ENCODE data around the gene ASCL5. TPM values are rescaled to one million over a fixed set of nuclear protein-coding genes. Genes with fewer than 3 reads are reported as not detected.

ASCL5 gene
- total RNA-seq, 2 donors from 2014 or later, result 1.2 to 1.8 TPM

- 83 to 88% methylated on average over 2 to 3 of the region's 3 CpGs for WGBS, 2 experiments (ENCODE audit: insufficient coverage in 1 of 2, insufficient read length in 1 of 2)
- Histone ChIP-seq H3K9ac (ENCODE audit: extremely low read depth, low read length, poor library complexity, severe bottlenecking) (no peak overlapping the region), H3K4me1 (ENCODE audit: control insufficient read depth, insufficient read depth, low read length) (no peaks in the 10 kb centered on the region), H3K36me3 (ENCODE audit: control insufficient read depth, insufficient read depth, low read length) (no peaks in the 10 kb centered on the region), H3K4me3 (ENCODE audit: low read length) (no peak overlapping the region), H3K27ac (ENCODE audit: low read depth, low read length) (no peak overlapping the region), H3K27me3 (ENCODE audit: control insufficient read depth, insufficient read depth, low read length, poor library complexity, severe bottlenecking) (peaks cover 6% of the 10 kb centered on the region), H3K9me3 (ENCODE audit: control insufficient read depth, low read length) (no peaks in the 10 kb centered on the region)
- Mint-ChIP-seq H3K36me3 (ENCODE audit: low read depth) (no peaks in the 10 kb centered on the region), H3K4me1 (peaks cover 5% of the 10 kb centered on the region), H3K27me3 (ENCODE audit: insufficient read depth) (peaks cover 2% of the 10 kb centered on the region), H3K4me3 (no peak overlapping the region), H3K27ac (no peak overlapping the region), H3K9me3 (no peaks in the 10 kb centered on the region)
- DNase-seq, result no peak
- TF ChIP-seq, protein P1, sequence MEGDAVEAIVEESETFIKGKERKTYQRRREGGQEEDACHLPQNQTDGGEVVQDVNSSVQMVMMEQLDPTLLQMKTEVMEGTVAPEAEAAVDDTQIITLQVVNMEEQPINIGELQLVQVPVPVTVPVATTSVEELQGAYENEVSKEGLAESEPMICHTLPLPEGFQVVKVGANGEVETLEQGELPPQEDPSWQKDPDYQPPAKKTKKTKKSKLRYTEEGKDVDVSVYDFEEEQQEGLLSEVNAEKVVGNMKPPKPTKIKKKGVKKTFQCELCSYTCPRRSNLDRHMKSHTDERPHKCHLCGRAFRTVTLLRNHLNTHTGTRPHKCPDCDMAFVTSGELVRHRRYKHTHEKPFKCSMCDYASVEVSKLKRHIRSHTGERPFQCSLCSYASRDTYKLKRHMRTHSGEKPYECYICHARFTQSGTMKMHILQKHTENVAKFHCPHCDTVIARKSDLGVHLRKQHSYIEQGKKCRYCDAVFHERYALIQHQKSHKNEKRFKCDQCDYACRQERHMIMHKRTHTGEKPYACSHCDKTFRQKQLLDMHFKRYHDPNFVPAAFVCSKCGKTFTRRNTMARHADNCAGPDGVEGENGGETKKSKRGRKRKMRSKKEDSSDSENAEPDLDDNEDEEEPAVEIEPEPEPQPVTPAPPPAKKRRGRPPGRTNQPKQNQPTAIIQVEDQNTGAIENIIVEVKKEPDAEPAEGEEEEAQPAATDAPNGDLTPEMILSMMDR (conservative IDR thresholded peaks at IDR 0.05), result no peak
Observed at GRCh38 chr1:201083741-201084140, 43.2 kb downstream of the ASCL5 start.

- H3K4me1 ChIP-seq (ENCODE audit: control insufficient read depth, insufficient read depth, low read length), result no peaks in the 10 kb centered on the region
- no peak overlapping the region for H3K4me3 Mint-ChIP-seq
- no peaks in the 10 kb centered on the region for H3K9me3 Mint-ChIP-seq
- no peak for DNase-seq
- TF ChIP-seq, protein P1 (conservative IDR thresholded peaks at IDR 0.05), result peak; percentile 12
- H3K4me1 Mint-ChIP-seq, result peaks cover 5% of the 10 kb centered on the region
- H3K36me3 ChIP-seq (ENCODE audit: control insufficient read depth, insufficient read depth, low read length), result no peaks in the 10 kb centered on the region
- H3K27ac Mint-ChIP-seq, result no peak overlapping the region
- peaks cover 6% of the 10 kb centered on the region for H3K27me3 ChIP-seq (ENCODE audit: control insufficient read depth, insufficient read depth, low read length, poor library complexity, severe bottlenecking)
- H3K36me3 Mint-ChIP-seq (ENCODE audit: low read depth), result no peaks in the 10 kb centered on the region
- no peak overlapping the region for H3K9ac ChIP-seq (ENCODE audit: extremely low read depth, low read length, poor library complexity, severe bottlenecking)
- H3K4me3 ChIP-seq (ENCODE audit: low read length), result no peak overlapping the region
- 83% methylated on average over 3 of the region's 3 CpGs; no CpG with 5 or more reads in 1 of the 2 experiments for WGBS, 2 experiments (ENCODE audit: insufficient coverage in 1 of 2, insufficient read length in 1 of 2)
- H3K27me3 Mint-ChIP-seq (ENCODE audit: insufficient read depth), result peaks cover 5% of the 10 kb centered on the region
- H3K27ac ChIP-seq (ENCODE audit: low read depth, low read length), result no peak overlapping the region
- H3K9me3 ChIP-seq (ENCODE audit: control insufficient read depth, low read length), result no peaks in the 10 kb centered on the region
Observed at GRCh38 chr1:201080135-201080534, 46.8 kb downstream of the ASCL5 start.

- no peaks in the 10 kb centered on the region for H3K36me3 Mint-ChIP-seq (ENCODE audit: low read depth)
- H3K27ac Mint-ChIP-seq, result no peak overlapping the region
- DNase-seq, result no peak
- H3K27me3 ChIP-seq (ENCODE audit: control insufficient read depth, insufficient read depth, low read length, poor library complexity, severe bottlenecking), result no peaks in the 10 kb centered on the region
- H3K36me3 ChIP-seq (ENCODE audit: control insufficient read depth, insufficient read depth, low read length), result no peaks in the 10 kb centered on the region
- no peak overlapping the region for H3K27ac ChIP-seq (ENCODE audit: low read depth, low read length)
- peaks cover 5% of the 10 kb centered on the region for H3K4me1 Mint-ChIP-seq
- H3K9ac ChIP-seq (ENCODE audit: extremely low read depth, low read length, poor library complexity, severe bottlenecking), result no peak overlapping the region
- peaks cover 5% of the 10 kb centered on the region for H3K27me3 Mint-ChIP-seq (ENCODE audit: insufficient read depth)
- TF ChIP-seq, protein P1 (conservative IDR thresholded peaks at IDR 0.05), result no peak
- no peaks in the 10 kb centered on the region for H3K9me3 ChIP-seq (ENCODE audit: control insufficient read depth, low read length)
- no peaks in the 10 kb centered on the region for H3K9me3 Mint-ChIP-seq
- no peak overlapping the region for H3K4me3 ChIP-seq (ENCODE audit: low read length)
- no peak overlapping the region for H3K4me3 Mint-ChIP-seq
- H3K4me1 ChIP-seq (ENCODE audit: control insufficient read depth, insufficient read depth, low read length), result no peaks in the 10 kb centered on the region
- WGBS, 2 experiments (ENCODE audit: insufficient coverage in 1 of 2, insufficient read length in 1 of 2), result 95 to 98% methylated on average over 14 to 17 of the region's 17 CpGs
Observed at GRCh38 chr1:201077736-201078135, 49.2 kb downstream of the ASCL5 start.
